Skeletal muscle satellite cell (primary cell): ENCODE measurements around the gene CLEC18A. TPM values are rescaled to one million over a fixed set of nuclear protein-coding genes. Genes with fewer than 3 reads are reported as not detected.
"Not testable (repeated sequence)": the region's sequence is repeated elsewhere in the genome, so short reads cannot be mapped to it uniquely, and the experiment has no call there.

Experiments
- H3K27me3 ChIP-seq: 2 replicates; pipeline ENCODE4 v1.7.0; 2013; ENCODE audit warnings: low read length; ENCODE audit not compliant: control insufficient read depth, insufficient read depth
- H3K36me3 ChIP-seq: 2 replicates; pipeline ENCODE4 v1.7.0; 2013; ENCODE audit warnings: mild to moderate bottlenecking, control low read depth, low read length; ENCODE audit not compliant: insufficient read depth
- H3K4me1 ChIP-seq: 2 replicates; pipeline ENCODE4 v1.7.0; 2013; ENCODE audit warnings: low read length; ENCODE audit not compliant: control insufficient read depth, insufficient read depth
- H3K4me2 ChIP-seq: 2 replicates; pipeline ENCODE4 v1.7.0; 2013; ENCODE audit warnings: mild to moderate bottlenecking, low read length
- H3K4me3 ChIP-seq: 2 replicates; pipeline ENCODE4 v1.7.0; 2013; ENCODE audit warnings: low read length
- H3K9ac ChIP-seq: 2 replicates; pipeline ENCODE4 v1.7.0; 2013; ENCODE audit warnings: mild to moderate bottlenecking, low read depth, low read length, moderate library complexity
- H3K9me3 ChIP-seq: replicated peaks from 2 replicates; pipeline ENCODE4 v1.7.0; 2013; ENCODE audit warnings: mild to moderate bottlenecking, control low read depth, low read length
- total RNA-seq: library from RNA; depleted of rRNA; stranded (reverse); fragments of >200 nt; gene quantifications from 2 replicates; pipeline ENCODE4 v1.2.3, GENCODE V29; 2012; rRNA removed

CLEC18A gene
- total RNA-seq = 0.22 and 0.25 TPM in 2 replicates

DNA sequence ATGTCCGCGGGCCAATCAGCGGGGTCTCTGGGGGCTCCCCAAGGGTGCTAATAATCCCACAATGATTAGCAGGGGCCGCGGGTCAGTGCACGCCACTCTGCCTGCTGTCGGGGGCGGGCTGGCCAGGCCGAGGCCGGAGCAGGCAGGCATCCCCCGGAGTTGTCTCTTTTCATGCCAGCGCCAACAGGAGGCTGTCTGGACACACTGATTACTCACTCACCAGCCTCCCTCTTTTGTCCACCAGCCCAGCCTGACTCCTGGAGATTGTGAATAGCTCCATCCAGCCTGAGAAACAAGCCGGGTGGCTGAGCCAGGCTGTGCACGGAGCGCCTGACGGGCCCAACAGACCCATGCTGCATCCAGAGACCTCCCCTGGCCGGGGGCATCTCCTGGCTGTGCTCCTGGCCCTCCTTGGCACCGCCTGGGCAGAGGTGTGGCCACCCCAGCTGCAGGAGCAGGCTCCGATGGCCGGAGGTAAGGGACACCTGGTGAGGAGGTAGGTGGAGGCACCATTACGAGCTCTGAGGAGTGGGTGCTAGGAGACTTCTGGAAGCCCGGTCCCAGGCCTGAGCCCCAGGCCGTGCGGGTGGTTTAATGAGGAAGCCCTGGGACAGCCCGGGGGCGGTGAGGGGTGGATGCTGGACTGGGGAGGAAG lies at the start of gene CLEC18A:
TSS of gene CLEC18A (plus strand) at position 318 of the 655 bp plus-strand sequence. CDS start at position 351, 33 bp downstream.
- not testable (repeated sequence) for H3K27me3 ChIP-seq, H3K4me1 ChIP-seq, H3K36me3 ChIP-seq, H3K9ac ChIP-seq, H3K4me3 ChIP-seq, H3K4me2 ChIP-seq, H3K9me3 ChIP-seq

DNA sequence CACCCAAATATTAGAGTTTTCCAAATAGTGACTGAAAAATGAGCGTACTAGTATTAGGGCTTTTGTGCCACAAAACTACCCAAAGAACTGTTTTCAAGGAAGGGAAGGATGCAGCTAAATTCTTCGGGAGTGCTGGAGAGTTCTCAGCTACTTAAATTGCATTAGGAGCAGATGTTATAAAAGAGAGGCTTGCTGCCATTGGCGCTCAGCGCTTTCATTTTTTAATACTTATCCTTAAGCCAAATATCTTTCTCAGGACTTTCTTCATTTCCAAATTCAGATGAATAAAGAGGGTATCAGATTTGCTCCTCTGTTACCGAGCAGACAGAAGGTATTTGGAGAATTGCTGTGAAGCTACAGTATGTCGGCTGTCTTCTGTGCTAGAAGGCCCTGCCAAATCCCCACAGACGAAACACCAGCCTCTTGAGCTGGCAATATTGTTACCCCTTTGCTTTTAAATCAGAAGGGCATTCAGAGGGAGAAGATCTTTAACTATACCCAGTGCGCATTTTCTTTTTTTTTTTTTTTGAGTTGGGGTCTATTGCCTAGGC lies 47.2 kb upstream of the CLEC18A start:
- H3K4me1 ChIP-seq = peaks cover 20% of the 10 kb centered on the region
- H3K4me3 ChIP-seq = no peak overlapping the region
- peaks cover 3% of the 10 kb centered on the region for H3K36me3 ChIP-seq
- no peak overlapping the region for H3K9ac ChIP-seq
- no peak overlapping the region for H3K4me2 ChIP-seq
- no peaks in the 10 kb centered on the region for H3K27me3 ChIP-seq
- no peaks in the 10 kb centered on the region for H3K9me3 ChIP-seq

DNA sequence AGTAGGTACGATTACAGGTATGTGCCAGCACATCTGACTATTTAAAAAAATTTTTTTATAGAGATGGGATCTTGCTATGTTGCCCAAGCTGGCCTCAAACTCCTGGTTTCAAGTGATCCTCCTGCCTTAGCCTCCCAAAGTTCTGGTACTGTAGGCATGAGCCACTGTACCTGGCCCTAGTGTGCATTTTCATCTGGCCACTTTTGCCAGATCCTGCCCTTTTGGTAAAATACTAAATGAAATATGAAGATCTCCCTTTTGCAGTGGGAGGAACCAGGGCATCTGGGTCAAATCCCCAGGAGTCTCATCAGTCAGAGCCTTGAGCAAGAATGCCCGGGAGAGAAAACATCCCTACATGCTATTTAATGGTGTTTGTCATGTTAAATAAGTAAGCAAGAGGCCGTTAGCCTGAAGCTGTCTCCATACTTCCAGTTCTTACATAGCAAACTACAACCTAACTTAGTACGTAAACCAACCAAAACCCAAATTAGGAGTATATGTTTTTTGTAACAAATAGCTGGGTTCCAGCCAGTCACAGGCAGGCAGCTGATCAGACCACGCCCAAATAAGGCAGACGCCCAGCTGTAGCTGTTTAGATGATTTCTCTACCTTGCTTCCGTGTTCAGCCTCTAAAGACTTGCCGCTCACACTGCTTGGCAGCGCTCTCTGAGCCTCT lies 46.5 kb upstream of the CLEC18A start:
- no peak overlapping the region for H3K4me2 ChIP-seq
- H3K36me3 ChIP-seq = peaks cover 7% of the 10 kb centered on the region
- H3K27me3 ChIP-seq = no peaks in the 10 kb centered on the region
- no peaks in the 10 kb centered on the region for H3K9me3 ChIP-seq
- peaks cover 20% of the 10 kb centered on the region for H3K4me1 ChIP-seq
- no peak overlapping the region for H3K9ac ChIP-seq
- H3K4me3 ChIP-seq = no peak overlapping the region

DNA sequence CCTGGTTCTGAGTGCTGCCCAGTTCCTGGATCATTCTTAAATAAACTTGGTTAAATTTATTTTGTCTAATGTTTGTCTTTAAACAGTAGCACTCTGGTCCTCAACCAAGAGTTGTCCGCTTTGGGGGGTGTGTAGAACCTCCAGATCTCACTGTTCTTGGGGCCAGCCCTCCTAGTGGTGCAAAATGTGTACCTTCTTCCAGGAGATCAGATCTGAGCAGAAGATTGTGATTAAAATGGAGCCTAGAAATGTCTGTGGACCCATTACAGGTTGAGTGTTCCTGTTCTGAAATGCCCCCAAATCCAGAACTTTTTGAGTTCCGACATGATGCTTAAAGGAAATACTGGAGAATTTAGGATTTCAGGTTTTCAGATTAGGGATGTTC lies 46.0 kb upstream of the CLEC18A start:
- peaks cover 7% of the 10 kb centered on the region for H3K36me3 ChIP-seq
- no peaks in the 10 kb centered on the region for H3K9me3 ChIP-seq
- H3K4me1 ChIP-seq = peaks cover 20% of the 10 kb centered on the region
- H3K9ac ChIP-seq = no peak overlapping the region
- no peaks in the 10 kb centered on the region for H3K27me3 ChIP-seq
- H3K4me3 ChIP-seq = no peak overlapping the region
- H3K4me2 ChIP-seq = no peak overlapping the region

DNA sequence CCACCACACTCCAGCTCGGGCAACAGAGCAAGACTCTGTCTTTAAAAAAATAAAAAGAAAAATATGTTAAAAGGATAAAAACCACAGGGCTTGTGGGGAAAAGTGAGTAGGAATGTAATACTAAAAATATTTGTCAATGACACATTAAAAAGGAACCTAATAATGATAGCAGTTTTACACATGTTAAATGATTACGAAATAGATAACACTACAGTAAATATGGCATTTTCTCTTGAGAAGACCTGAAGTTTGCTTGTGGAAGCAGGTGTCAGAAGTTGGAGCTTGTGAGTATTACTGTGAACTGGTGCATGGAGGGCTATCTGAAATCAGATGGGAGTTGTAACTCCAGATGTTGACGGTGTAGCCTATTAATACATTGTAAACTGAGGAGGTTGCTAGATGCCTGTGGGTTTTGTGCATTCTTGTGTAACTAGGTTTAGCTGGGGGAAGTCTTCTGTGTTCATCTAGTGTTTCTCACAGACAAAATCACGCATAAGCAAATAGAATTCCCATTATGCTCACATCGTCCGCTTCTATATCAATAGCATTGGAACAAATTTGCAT lies 44.2 kb upstream of the CLEC18A start:
- Histone ChIP-seq H3K36me3 (peaks cover 7% of the 10 kb centered on the region), H3K9me3 (no peaks in the 10 kb centered on the region), H3K4me1 (peaks cover 14% of the 10 kb centered on the region), H3K27me3 (no peaks in the 10 kb centered on the region), H3K4me3 (no peak overlapping the region), H3K4me2 (peak overlapping the region; percentile 2), H3K9ac (no peak overlapping the region)

DNA sequence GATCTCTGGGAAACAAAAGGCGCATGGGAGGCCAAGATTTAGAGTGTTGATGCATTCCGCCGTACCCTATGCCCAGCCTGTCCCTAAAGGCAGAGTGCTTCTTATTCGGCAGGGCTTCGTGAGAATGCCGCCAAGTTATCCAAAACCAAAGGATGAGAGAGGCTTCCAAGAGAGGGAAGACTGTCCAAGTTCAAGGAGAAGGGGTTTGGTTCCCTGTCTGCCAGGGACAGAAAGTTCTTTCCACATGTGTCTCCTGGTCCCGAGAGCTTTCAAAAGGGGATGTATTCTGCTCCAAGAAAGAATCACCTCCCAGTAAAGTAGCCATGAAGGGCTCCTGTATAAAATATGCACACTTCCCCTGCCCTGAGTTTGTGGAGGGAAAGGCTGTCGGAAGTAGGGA lies 42.1 kb upstream of the CLEC18A start:
- no peak overlapping the region for H3K4me2 ChIP-seq
- no peak overlapping the region for H3K4me3 ChIP-seq
- no peaks in the 10 kb centered on the region for H3K9me3 ChIP-seq
- H3K9ac ChIP-seq = no peak overlapping the region
- no peaks in the 10 kb centered on the region for H3K27me3 ChIP-seq
- peaks cover 7% of the 10 kb centered on the region for H3K36me3 ChIP-seq
- peaks cover 14% of the 10 kb centered on the region for H3K4me1 ChIP-seq

DNA sequence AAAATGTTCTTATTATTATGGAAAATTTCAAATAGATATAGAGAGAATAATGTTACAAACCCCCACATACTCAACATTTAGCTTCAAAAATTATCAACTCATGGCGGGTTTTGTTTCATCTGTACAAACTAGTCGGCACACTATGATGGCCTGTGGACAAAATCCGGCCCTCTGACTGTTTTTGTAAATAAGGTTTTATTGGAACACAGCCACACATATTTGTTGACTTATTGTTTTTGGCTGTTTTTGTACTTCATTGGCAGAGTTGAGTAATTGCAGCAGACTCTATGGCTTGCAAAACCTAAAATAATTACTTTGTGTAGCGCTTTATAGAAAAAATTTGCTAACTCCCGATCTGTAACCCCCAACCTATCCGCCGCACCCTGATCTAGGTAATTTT lies 41.4 kb upstream of the CLEC18A start:
- H3K9me3 ChIP-seq = no peaks in the 10 kb centered on the region
- H3K4me3 ChIP-seq = no peak overlapping the region
- peaks cover 7% of the 10 kb centered on the region for H3K36me3 ChIP-seq
- H3K4me2 ChIP-seq = no peak overlapping the region
- H3K9ac ChIP-seq = no peak overlapping the region
- no peaks in the 10 kb centered on the region for H3K27me3 ChIP-seq
- H3K4me1 ChIP-seq = peaks cover 14% of the 10 kb centered on the region

DNA sequence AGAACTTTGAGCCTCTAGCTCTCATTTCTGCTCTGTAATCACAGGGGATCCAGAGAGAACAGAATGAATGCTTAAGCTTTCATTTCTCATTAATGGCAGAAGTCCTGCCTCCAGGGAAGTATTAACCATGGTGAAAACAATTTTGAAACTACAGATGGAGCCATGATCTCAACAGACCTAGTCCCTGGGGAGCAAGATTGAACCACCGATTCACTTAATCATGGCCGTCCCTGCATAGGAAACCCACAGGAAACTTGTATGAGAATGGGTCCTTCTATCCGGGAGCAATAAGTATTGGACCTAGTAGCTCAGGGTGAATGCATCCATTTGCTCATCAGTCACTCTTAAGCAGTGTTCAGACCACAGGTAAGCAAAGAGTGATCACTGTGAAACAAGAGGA lies 40.2 kb upstream of the CLEC18A start:
- H3K4me1 ChIP-seq = peaks cover 14% of the 10 kb centered on the region
- no peak overlapping the region for H3K4me2 ChIP-seq
- H3K4me3 ChIP-seq = no peak overlapping the region
- H3K27me3 ChIP-seq = no peaks in the 10 kb centered on the region
- no peaks in the 10 kb centered on the region for H3K9me3 ChIP-seq
- peaks cover 7% of the 10 kb centered on the region for H3K36me3 ChIP-seq
- no peak overlapping the region for H3K9ac ChIP-seq

DNA sequence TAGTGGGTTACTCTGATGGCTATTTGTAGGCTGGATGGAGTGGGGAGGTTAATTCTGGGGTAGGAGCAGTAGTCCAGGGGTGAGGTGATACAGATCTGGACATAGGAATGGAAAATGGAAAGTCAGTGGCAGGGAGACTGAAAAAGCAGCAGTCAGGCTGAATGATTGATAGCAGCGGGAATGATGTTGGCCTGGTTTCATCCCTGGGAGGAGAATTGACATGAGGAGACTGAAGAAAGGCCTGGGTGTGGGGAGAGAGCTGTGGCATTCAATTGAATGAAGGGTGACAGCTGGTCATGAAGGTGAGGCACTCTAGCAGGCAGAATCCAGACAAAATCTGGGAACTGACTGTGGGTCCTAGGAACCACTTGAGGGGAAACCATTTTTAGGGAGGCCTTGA lies 34.7 kb upstream of the CLEC18A start:
- H3K9me3 ChIP-seq = no peaks in the 10 kb centered on the region
- no peaks in the 10 kb centered on the region for H3K27me3 ChIP-seq
- H3K4me3 ChIP-seq = no peak overlapping the region
- H3K9ac ChIP-seq = no peak overlapping the region
- no peaks in the 10 kb centered on the region for H3K36me3 ChIP-seq
- H3K4me1 ChIP-seq = peaks cover 16% of the 10 kb centered on the region
- no peak overlapping the region for H3K4me2 ChIP-seq

DNA sequence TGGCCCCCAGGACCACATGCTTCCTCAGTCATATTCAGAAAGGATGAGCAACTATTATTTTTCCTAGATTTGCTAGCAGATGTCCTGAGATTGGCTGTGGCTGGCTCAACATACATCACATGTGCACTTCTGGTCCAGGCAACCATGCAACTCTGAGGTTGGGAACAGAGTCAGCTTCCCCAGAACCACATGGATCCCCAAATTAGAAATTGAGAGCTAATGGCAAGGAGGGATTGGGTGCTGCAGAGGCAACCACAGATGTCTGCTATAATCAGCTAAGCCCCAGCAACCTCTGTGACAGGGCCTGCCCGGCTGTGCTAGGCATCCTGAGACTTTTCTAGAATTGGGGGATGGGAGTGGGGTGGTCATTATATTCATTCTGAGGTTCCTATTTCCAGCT lies 33.8 kb upstream of the CLEC18A start:
- Histone ChIP-seq H3K36me3 (no peaks in the 10 kb centered on the region), H3K4me3 (peak overlapping the region; percentile 30), H3K4me2 (peak overlapping the region; percentile 88), H3K9ac (peak overlapping the region; percentile 58), H3K27me3 (no peaks in the 10 kb centered on the region), H3K9me3 (no peaks in the 10 kb centered on the region), H3K4me1 (peaks cover 16% of the 10 kb centered on the region)

DNA sequence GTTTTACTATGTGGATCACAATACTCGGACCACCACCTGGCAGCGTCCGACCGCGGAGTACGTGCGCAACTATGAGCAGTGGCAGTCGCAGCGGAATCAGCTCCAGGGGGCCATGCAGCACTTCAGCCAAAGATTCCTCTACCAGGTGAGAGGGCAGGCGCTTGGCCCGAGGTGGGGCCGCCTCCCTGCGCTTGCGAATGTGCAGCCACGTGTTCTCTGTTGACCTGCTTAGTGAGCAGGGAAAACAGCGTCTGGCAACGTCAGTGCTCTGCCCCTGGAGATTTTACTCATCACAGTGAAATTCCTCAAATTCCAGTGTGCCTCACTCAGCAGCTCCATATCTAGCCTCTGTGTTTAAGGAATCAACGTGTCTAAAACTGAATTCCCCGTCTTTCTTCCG lies 33.4 kb upstream of the CLEC18A start:
- Histone ChIP-seq H3K27me3 (no peaks in the 10 kb centered on the region), H3K9ac (peak overlapping the region; percentile 82), H3K9me3 (no peaks in the 10 kb centered on the region), H3K4me2 (peak overlapping the region; percentile 88), H3K4me3 (peak overlapping the region; percentile 62), H3K4me1 (peaks cover 16% of the 10 kb centered on the region), H3K36me3 (no peaks in the 10 kb centered on the region)
